ENCODE data around the gene GEMIN5.
"Not testable (repeated sequence)": the region's sequence is repeated elsewhere in the genome, so short reads cannot be mapped to it uniquely, and the experiment has no call there.

Gene GEMIN5

DNA sequence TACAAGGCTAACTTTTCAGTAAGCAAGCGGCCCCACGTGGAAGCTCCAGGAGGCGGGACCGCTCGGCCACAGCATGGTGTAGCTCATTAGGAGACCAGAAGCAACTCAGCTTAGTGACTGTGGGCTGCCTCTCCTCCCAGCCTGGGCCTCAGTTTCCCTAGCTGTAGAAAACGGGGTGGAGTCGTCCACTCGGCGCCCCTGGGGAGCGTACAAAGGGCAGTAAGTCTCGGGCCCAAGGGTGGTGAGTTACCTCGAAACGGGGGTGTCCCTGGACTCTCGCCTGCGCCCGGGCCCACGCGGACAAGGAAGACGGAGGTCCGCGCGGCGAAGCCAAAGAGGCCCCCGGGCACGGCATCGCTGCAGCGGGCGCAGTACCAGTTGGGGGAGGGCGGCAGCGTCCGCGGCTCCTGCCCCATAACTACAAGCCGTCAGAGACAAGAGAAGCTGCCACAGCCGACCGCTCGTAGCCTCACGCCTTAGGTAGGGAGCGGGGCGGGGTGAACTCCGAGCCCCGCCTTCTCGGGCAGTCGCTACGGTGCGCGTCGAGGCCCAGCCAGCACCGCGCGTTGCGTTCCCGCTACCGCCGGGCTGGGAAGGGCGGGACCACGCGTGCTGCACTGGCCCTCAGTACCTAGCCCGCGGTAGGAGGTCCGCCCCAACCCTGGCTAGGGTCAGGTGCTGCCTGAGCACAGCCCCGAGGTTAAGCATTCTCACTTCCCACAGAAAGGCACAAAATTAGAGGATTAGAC is at the start of gene GEMIN5:
GEMIN5 (minus strand) TSS at position 494 of the 749 bp plus-strand sequence; CDS start at position 416, 78 bp downstream.
- Histone ChIP-seq H3K4me3 (ENCODE audit: low read length) (peak within 1 kb of the TSS; percentile 81), H3K4me1 (ENCODE audit: control insufficient read depth, low read depth, low read length) (peaks cover 11% of the 10 kb centered on the region), H3K27me3 (ENCODE audit: control insufficient read depth, insufficient read depth, low read length) (no peaks in the 10 kb centered on the region), H3K36me3 (ENCODE audit: control insufficient read depth, low read depth, low read length) (peaks cover 19% of the 10 kb centered on the region), H3K9me3 (ENCODE audit: control insufficient read depth, low read depth, low read length) (no peaks in the 10 kb centered on the region), H3K27ac (ENCODE audit: low read length) (no peak within 1 kb of the TSS), H3K9ac (ENCODE audit: low read length) (peak within 1 kb of the TSS; percentile 54)

DNA sequence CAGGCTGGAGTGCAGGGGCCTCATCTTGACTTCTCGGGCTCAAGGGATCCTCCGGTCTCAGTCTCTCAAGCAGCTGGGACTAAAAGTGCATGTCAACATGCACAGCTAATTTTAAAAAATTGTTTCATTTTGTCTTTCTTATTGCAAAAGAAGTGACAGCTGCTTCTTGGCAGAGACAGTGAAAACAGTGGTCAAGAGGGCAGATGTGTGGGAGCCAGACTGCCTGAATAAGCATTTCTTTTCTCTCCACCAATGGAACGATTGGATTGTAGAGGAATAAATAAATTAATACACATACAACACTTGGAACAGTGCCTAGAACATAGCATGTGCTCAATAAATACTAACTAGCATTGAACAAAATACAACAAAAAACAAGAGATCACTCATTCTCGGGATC is 48.1 kb upstream of the GEMIN5 start:
- Histone ChIP-seq H3K9ac (ENCODE audit: low read length) (no peak overlapping the region), H3K4me3 (ENCODE audit: low read length) (no peak overlapping the region), H3K4me1 (ENCODE audit: control insufficient read depth, low read depth, low read length) (no peaks in the 10 kb centered on the region), H3K27ac (ENCODE audit: low read length) (no peak overlapping the region), H3K9me3 (ENCODE audit: control insufficient read depth, low read depth, low read length) (no peaks in the 10 kb centered on the region), H3K36me3 (ENCODE audit: control insufficient read depth, low read depth, low read length) (no peaks in the 10 kb centered on the region), H3K27me3 (ENCODE audit: control insufficient read depth, insufficient read depth, low read length) (no peaks in the 10 kb centered on the region)

GRCh38 chr5:154984946-154985516 is 47.0 kb upstream of the GEMIN5 start:
- no peaks in the 10 kb centered on the region for H3K4me1 ChIP-seq (ENCODE audit: control insufficient read depth, low read depth, low read length)
- H3K36me3 ChIP-seq (ENCODE audit: control insufficient read depth, low read depth, low read length), result no peaks in the 10 kb centered on the region
- no peaks in the 10 kb centered on the region for H3K9me3 ChIP-seq (ENCODE audit: control insufficient read depth, low read depth, low read length)

DNA sequence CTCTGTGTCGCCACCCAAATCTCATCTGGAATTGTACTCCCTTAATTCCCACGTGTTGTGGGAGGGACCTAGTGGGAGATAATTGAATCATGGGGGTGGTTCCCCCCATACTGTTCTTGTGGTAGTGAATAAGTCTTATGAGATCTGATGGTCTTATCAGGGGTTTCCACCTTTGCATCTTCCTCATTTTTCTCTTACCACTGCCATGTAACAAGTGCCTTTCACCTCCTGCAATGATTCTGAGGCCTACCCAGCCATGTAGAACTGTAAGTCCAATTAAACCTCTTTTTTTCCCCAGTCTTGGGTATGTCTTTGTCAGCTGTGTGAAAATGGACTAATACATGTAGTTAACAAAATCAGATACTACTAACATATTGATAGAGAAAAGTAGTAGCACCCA is 40.3 kb upstream of the GEMIN5 start:
- not testable (repeated sequence) for H3K4me3 ChIP-seq (ENCODE audit: low read length)

More at GRCh38 chr5:154984946-154985516, 47.0 kb upstream of the GEMIN5 start:
- Histone ChIP-seq H3K27me3 (ENCODE audit: control insufficient read depth, insufficient read depth, low read length) (no peaks in the 10 kb centered on the region), H3K27ac (ENCODE audit: low read length) (no peak overlapping the region), H3K4me3 (ENCODE audit: low read length) (no peak overlapping the region), H3K9ac (ENCODE audit: low read length) (no peak overlapping the region)

GRCh38 chr5:154977409-154977808 is 39.4 kb upstream of the GEMIN5 start:
- no peaks in the 10 kb centered on the region for H3K36me3 ChIP-seq (ENCODE audit: control insufficient read depth, low read depth, low read length)
- H3K27me3 ChIP-seq (ENCODE audit: control insufficient read depth, insufficient read depth, low read length), result no peaks in the 10 kb centered on the region
- no peak overlapping the region for H3K9ac ChIP-seq (ENCODE audit: low read length)
- H3K4me1 ChIP-seq (ENCODE audit: control insufficient read depth, low read depth, low read length), result no peaks in the 10 kb centered on the region
- no peak overlapping the region for H3K4me3 ChIP-seq (ENCODE audit: low read length)
- H3K27ac ChIP-seq (ENCODE audit: low read length), result no peak overlapping the region
- H3K9me3 ChIP-seq (ENCODE audit: control insufficient read depth, low read depth, low read length), result no peaks in the 10 kb centered on the region

More for the DNA sequence above, 40.3 kb upstream of the GEMIN5 start:
- H3K4me1 ChIP-seq (ENCODE audit: control insufficient read depth, low read depth, low read length); H3K36me3 ChIP-seq (ENCODE audit: control insufficient read depth, low read depth, low read length); H3K27me3 ChIP-seq (ENCODE audit: control insufficient read depth, insufficient read depth, low read length); H3K27ac ChIP-seq (ENCODE audit: low read length); H3K9ac ChIP-seq (ENCODE audit: low read length); H3K9me3 ChIP-seq (ENCODE audit: control insufficient read depth, low read depth, low read length): not testable (repeated sequence)

- not testable (repeated sequence) for H3K9ac ChIP-seq (ENCODE audit: low read length); H3K4me3 ChIP-seq (ENCODE audit: low read length); H3K9me3 ChIP-seq (ENCODE audit: control insufficient read depth, low read depth, low read length); H3K27me3 ChIP-seq (ENCODE audit: control insufficient read depth, insufficient read depth, low read length); H3K36me3 ChIP-seq (ENCODE audit: control insufficient read depth, low read depth, low read length); H3K27ac ChIP-seq (ENCODE audit: low read length); H3K4me1 ChIP-seq (ENCODE audit: control insufficient read depth, low read depth, low read length)
Measured at GRCh38 chr5:154976082-154976481, 38.1 kb upstream of the GEMIN5 start.

- H3K27ac ChIP-seq (ENCODE audit: low read length), result no peak overlapping the region
- H3K36me3 ChIP-seq (ENCODE audit: control insufficient read depth, low read depth, low read length), result peaks cover 6% of the 10 kb centered on the region
- H3K4me3 ChIP-seq (ENCODE audit: low read length), result no peak overlapping the region
- H3K9ac ChIP-seq (ENCODE audit: low read length), result no peak overlapping the region
- no peaks in the 10 kb centered on the region for H3K4me1 ChIP-seq (ENCODE audit: control insufficient read depth, low read depth, low read length)
- H3K27me3 ChIP-seq (ENCODE audit: control insufficient read depth, insufficient read depth, low read length), result no peaks in the 10 kb centered on the region
- no peaks in the 10 kb centered on the region for H3K9me3 ChIP-seq (ENCODE audit: control insufficient read depth, low read depth, low read length)
Measured at GRCh38 chr5:154972476-154973080, 34.6 kb upstream of the GEMIN5 start.

- Histone ChIP-seq H3K36me3 (ENCODE audit: control insufficient read depth, low read depth, low read length) (peaks cover 12% of the 10 kb centered on the region), H3K27me3 (ENCODE audit: control insufficient read depth, insufficient read depth, low read length) (no peaks in the 10 kb centered on the region), H3K9me3 (ENCODE audit: control insufficient read depth, low read depth, low read length) (no peaks in the 10 kb centered on the region), H3K27ac (ENCODE audit: low read length) (no peak overlapping the region), H3K4me1 (ENCODE audit: control insufficient read depth, low read depth, low read length) (no peaks in the 10 kb centered on the region), H3K9ac (ENCODE audit: low read length) (no peak overlapping the region), H3K4me3 (ENCODE audit: low read length) (no peak overlapping the region)
Measured at GRCh38 chr5:154971501-154971900, 33.5 kb upstream of the GEMIN5 start.

DNA sequence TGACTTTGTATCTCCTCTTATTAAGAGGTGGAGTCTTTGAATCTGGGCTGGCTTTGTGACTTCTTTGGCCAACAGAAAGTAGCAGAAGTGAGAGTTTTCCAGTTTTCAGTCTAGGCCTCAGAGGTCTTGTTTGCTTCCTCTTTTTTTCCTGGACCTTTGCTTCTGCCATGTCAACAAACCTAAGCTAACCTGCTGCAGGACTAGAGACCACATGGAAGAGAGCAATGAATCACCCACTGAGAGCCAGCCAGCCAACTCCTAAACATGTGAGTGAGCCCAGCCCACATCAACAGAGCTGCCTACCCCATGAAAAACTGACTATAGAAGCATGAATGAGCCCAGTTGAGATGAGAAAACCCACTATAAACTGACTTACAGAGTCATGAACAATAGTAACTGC is 32.7 kb upstream of the GEMIN5 start:
- no peak overlapping the region for H3K4me3 ChIP-seq (ENCODE audit: low read length)
- H3K27ac ChIP-seq (ENCODE audit: low read length), result no peak overlapping the region
- no peaks in the 10 kb centered on the region for H3K27me3 ChIP-seq (ENCODE audit: control insufficient read depth, insufficient read depth, low read length)
- H3K9ac ChIP-seq (ENCODE audit: low read length), result no peak overlapping the region
- H3K36me3 ChIP-seq (ENCODE audit: control insufficient read depth, low read depth, low read length), result peaks cover 12% of the 10 kb centered on the region
- no peaks in the 10 kb centered on the region for H3K4me1 ChIP-seq (ENCODE audit: control insufficient read depth, low read depth, low read length)
- H3K9me3 ChIP-seq (ENCODE audit: control insufficient read depth, low read depth, low read length), result no peaks in the 10 kb centered on the region

GRCh38 chr5:154968953-154969352 is 30.9 kb upstream of the GEMIN5 start:
- H3K9me3 ChIP-seq (ENCODE audit: control insufficient read depth, low read depth, low read length), result no peaks in the 10 kb centered on the region
- no peaks in the 10 kb centered on the region for H3K4me1 ChIP-seq (ENCODE audit: control insufficient read depth, low read depth, low read length)
- no peaks in the 10 kb centered on the region for H3K27me3 ChIP-seq (ENCODE audit: control insufficient read depth, insufficient read depth, low read length)
- no peak overlapping the region for H3K27ac ChIP-seq (ENCODE audit: low read length)
- H3K4me3 ChIP-seq (ENCODE audit: low read length), result no peak overlapping the region
- peaks cover 12% of the 10 kb centered on the region for H3K36me3 ChIP-seq (ENCODE audit: control insufficient read depth, low read depth, low read length)
- no peak overlapping the region for H3K9ac ChIP-seq (ENCODE audit: low read length)

- Histone ChIP-seq H3K27ac (ENCODE audit: low read length) (no peak overlapping the region), H3K9ac (ENCODE audit: low read length) (no peak overlapping the region), H3K36me3 (ENCODE audit: control insufficient read depth, low read depth, low read length) (peaks cover 12% of the 10 kb centered on the region), H3K9me3 (ENCODE audit: control insufficient read depth, low read depth, low read length) (no peaks in the 10 kb centered on the region), H3K4me1 (ENCODE audit: control insufficient read depth, low read depth, low read length) (no peaks in the 10 kb centered on the region), H3K27me3 (ENCODE audit: control insufficient read depth, insufficient read depth, low read length) (no peaks in the 10 kb centered on the region), H3K4me3 (ENCODE audit: low read length) (no peak overlapping the region)
Measured at GRCh38 chr5:154967421-154968024, 29.5 kb upstream of the GEMIN5 start.
